Measurements from ENCODE around the gene GDPD5. TPM values are rescaled to one million over a fixed set of nuclear protein-coding genes. Genes with fewer than 3 reads are reported as not detected.
A peak's percentile ranks its signal among the peaks of the same experiment; 100 is the strongest.

Gene GDPD5
- polyA plus RNA-seq, 2 of the 4 experiments (the other 2 are of a cell fraction): 3.9 to 5.9 TPM

DNA sequence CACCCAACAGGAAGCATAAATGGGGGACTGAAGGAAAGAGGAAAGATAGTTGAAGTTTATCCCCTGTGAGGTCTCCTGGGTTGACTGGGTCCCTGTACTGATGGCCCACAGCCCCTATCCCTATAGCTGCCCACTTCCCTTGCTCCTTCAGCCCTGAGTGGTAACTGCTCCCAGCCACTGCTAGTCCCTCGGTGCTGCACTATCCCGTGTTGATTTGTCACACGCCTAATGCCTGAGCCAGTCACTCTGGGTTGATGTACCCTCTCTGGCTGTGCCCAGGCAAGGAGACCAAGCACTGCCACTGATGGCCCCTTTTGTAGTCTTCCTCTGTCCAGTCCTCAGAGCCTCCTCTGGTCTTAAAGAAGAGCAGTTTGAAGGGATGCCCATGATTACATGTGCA lies 9.6 kb downstream of the GDPD5 start:
- TF ChIP-seq, protein P1, sequence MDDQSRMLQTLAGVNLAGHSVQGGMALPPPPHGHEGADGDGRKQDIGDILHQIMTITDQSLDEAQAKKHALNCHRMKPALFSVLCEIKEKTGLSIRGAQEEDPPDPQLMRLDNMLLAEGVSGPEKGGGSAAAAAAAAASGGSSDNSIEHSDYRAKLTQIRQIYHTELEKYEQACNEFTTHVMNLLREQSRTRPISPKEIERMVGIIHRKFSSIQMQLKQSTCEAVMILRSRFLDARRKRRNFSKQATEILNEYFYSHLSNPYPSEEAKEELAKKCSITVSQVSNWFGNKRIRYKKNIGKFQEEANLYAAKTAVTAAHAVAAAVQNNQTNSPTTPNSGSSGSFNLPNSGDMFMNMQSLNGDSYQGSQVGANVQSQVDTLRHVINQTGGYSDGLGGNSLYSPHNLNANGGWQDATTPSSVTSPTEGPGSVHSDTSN (IDR thresholded peaks at IDR 0.05): no peak
- TF ChIP-seq CBX8 (IDR thresholded peaks at IDR 0.05): no peak
- FAIRE-seq: no peak
- H3K9me3 ChIP-seq: no peaks in the 10 kb centered on the region
- no peak overlapping the region for H3K4me2 ChIP-seq
- 87% methylated on average over 3 of the region's 3 CpGs for WGBS (ENCODE audit: missing lambda C conversion rate)
- no peak for ATAC-seq
- H3K4me1 ChIP-seq: peaks cover 15% of the 10 kb centered on the region
- POLR2A ChIA-PET: no interaction called here
- H3K4me3 ChIP-seq: no peak overlapping the region
- CTCF ChIA-PET: interaction anchor here (1.1 to 3.8 kb wide), 5 partner anchors 9 to 72 kb away, joined by 3 to 19 read pairs (median 6); partner anchors contain the start of gene GDPD5
- no peak for DNase-seq (ENCODE audit: low read depth in 1 of 2, low spot score in 1 of 2)
- no peak overlapping the region for H3K27ac ChIP-seq

DNA sequence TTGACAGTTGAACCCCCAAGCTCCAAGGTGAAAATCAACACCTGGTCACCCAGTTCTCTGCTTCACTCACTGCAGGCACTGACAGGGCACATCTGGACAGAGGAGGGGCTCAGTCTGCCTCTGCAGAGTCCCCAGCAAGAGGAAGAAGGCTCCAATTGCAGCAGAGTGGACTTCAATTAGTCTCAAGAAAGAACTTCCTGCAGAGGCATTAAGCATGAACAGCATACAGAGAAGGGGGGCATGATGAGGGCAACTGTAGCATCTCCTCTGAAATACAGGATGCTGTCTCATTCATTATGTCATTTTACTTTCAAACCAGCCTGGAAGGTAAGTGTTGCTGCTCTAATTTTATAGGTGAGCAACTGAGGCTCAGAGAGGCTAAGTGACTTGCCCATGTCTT lies 11.1 kb downstream of the GDPD5 start:
- H3K9me3 ChIP-seq: no peaks in the 10 kb centered on the region
- no peak for DNase-seq (ENCODE audit: low read depth in 1 of 2, low spot score in 1 of 2)
- no peak for ATAC-seq
- H3K27ac ChIP-seq: no peak overlapping the region
- ChIA-PET CTCF (interaction anchor here (1.1 to 3.8 kb wide), 3 partner anchors 16 to 125 kb away, joined by 3 to 19 read pairs (median 4); no protein-coding TSS in a partner anchor), POLR2A (no interaction called here)
- H3K4me2 ChIP-seq: no peak overlapping the region
- no peak for FAIRE-seq
- H3K4me1 ChIP-seq: peaks cover 24% of the 10 kb centered on the region
- no peak overlapping the region for H3K4me3 ChIP-seq
- TF ChIP-seq HOXB13 (CRISPR knock-in tag; IDR thresholded peaks at IDR 0.05; ENCODE audit: low read depth): no peak
- no peak for TF ChIP-seq FOSB (CRISPR knock-in tag; IDR thresholded peaks at IDR 0.05)
- no peak for TF ChIP-seq TP53 (CRISPR knock-in tag; IDR thresholded peaks at IDR 0.05)
- TF ChIP-seq, protein P2, sequence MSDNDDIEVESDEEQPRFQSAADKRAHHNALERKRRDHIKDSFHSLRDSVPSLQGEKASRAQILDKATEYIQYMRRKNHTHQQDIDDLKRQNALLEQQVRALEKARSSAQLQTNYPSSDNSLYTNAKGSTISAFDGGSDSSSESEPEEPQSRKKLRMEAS (IDR thresholded peaks at IDR 0.05): no peak
- no peak for TF ChIP-seq HMGXB4 (CRISPR knock-in tag; IDR thresholded peaks at IDR 0.05; ENCODE audit: borderline replicate concordance)
- TF ChIP-seq ZSCAN20 (CRISPR knock-in tag; IDR thresholded peaks at IDR 0.05): no peak
- no peak for TF ChIP-seq SMC3 (IDR thresholded peaks at IDR 0.05)
- no peak for TF ChIP-seq ZFP36 (IDR thresholded peaks at IDR 0.05; ENCODE audit: borderline replicate concordance, partially characterized antibody)
- TF ChIP-seq, protein P3, sequence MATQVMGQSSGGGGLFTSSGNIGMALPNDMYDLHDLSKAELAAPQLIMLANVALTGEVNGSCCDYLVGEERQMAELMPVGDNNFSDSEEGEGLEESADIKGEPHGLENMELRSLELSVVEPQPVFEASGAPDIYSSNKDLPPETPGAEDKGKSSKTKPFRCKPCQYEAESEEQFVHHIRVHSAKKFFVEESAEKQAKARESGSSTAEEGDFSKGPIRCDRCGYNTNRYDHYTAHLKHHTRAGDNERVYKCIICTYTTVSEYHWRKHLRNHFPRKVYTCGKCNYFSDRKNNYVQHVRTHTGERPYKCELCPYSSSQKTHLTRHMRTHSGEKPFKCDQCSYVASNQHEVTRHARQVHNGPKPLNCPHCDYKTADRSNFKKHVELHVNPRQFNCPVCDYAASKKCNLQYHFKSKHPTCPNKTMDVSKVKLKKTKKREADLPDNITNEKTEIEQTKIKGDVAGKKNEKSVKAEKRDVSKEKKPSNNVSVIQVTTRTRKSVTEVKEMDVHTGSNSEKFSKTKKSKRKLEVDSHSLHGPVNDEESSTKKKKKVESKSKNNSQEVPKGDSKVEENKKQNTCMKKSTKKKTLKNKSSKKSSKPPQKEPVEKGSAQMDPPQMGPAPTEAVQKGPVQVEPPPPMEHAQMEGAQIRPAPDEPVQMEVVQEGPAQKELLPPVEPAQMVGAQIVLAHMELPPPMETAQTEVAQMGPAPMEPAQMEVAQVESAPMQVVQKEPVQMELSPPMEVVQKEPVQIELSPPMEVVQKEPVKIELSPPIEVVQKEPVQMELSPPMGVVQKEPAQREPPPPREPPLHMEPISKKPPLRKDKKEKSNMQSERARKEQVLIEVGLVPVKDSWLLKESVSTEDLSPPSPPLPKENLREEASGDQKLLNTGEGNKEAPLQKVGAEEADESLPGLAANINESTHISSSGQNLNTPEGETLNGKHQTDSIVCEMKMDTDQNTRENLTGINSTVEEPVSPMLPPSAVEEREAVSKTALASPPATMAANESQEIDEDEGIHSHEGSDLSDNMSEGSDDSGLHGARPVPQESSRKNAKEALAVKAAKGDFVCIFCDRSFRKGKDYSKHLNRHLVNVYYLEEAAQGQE (IDR thresholded peaks at IDR 0.05): no peak
- no peak for TF ChIP-seq ESRRA (IDR thresholded peaks at IDR 0.05; ENCODE audit: borderline replicate concordance, low read length)
- no peak for TF ChIP-seq BHLHE40 (IDR thresholded peaks at IDR 0.05; ENCODE audit: low read depth, low read length)
- no peak for TF ChIP-seq POLR2A (IDR thresholded peaks at IDR 0.05; ENCODE audit: low read length)

DNA sequence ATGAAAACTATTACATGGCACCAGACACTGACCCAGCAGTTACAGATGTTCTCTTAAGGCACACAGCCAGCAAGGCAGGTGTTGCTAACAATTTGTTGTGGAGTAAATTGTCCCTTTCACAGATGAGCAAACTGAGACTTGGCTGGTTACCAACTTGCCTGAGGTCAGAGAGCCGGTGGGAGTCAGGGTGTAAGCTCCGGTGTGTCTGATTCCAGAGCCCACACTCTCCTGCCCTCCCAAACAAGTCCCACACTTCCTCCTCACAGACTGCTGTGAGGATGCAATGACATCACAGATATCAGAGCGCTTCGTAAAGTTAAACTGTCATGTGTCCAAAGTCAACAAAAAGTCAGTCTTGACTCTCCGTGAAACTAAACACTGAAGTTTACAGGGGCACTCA lies 12.5 kb downstream of the GDPD5 start:
- ATAC-seq: peak; percentile 40 to 79; a peak in 4 of 6 replicates
- ChIA-PET CTCF (interaction anchor here (1.0 to 1.7 kb wide), 3 partner anchors 13 to 124 kb away, joined by 3 to 4 read pairs (median 4); no protein-coding TSS in a partner anchor), POLR2A (no interaction called here)
- Histone ChIP-seq H3K4me1 (peaks cover 34% of the 10 kb centered on the region), H3K9me3 (no peaks in the 10 kb centered on the region), H3K27ac (peak overlapping the region; percentile 11 to 74; a peak in 4 of 6 replicates), H3K4me2 (peak overlapping the region; percentile 46), H3K4me3 (no peak overlapping the region)
- 5% methylated on average over 5 of the region's 5 CpGs for WGBS (ENCODE audit: missing lambda C conversion rate)
- DNase-seq (ENCODE audit: low read depth in 1 of 2, low spot score in 1 of 2): peak; percentile 38 to 82
- no peak for FAIRE-seq
- TF ChIP-seq BHLHE40 (IDR thresholded peaks at IDR 0.05; ENCODE audit: low read depth, low read length) (no peak), NR3C1 (IDR thresholded peaks at IDR 0.05) (no peak), HMGXB4 (CRISPR knock-in tag; IDR thresholded peaks at IDR 0.05; ENCODE audit: borderline replicate concordance) (no peak), HOXB5 (CRISPR knock-in tag; IDR thresholded peaks at IDR 0.05) (no peak), RCOR1 (IDR thresholded peaks at IDR 0.05; ENCODE audit: low read depth, low read length) (peak; percentile 94; the same call in 1 of the 2 replicates), ZNF302 (CRISPR knock-in tag; IDR thresholded peaks at IDR 0.05) (no peak), MYC (IDR thresholded peaks at IDR 0.05; ENCODE audit: borderline replicate concordance, low read length) (no peak), EP300 (IDR thresholded peaks at IDR 0.05) (no peak), ZSCAN20 (CRISPR knock-in tag; IDR thresholded peaks at IDR 0.05) (no peak), RARB (CRISPR knock-in tag; IDR thresholded peaks at IDR 0.05) (no peak), HEYL (CRISPR knock-in tag; IDR thresholded peaks at IDR 0.05) (no peak), RAD21 (conservative IDR thresholded peaks at IDR 0.05 in 1 of 2, IDR thresholded peaks at IDR 0.05 in 1 of 2) (no peak), KDM1A (IDR thresholded peaks at IDR 0.05; ENCODE audit: low read depth) (peak; percentile 94)
- TF ChIP-seq, protein P1 (IDR thresholded peaks at IDR 0.05): no peak
